Keratinocyte (primary cell): Measurements from ENCODE around the gene ADGRA1. TPM values are rescaled to one million over a fixed set of nuclear protein-coding genes. Genes with fewer than 3 reads are reported as not detected.

ENCODE experiments used
- DNase-seq: peaks from one replicate; pipeline ENCODE4 v3.0.0-alpha.2; 2011; ENCODE audit warnings: low read depth, missing footprints, low spot score
- FAIRE-seq: peaks from 2 replicates; lab custom pipeline; 2011; peaks lifted over from hg19 to GRCh38; lab: Jason Lieb, UNC
- H2AFZ ChIP-seq: 2 replicates; pipeline ENCODE4 v1.6.0; 2012; ENCODE audit warnings: low read length, control low read depth, inconsistent platforms; ENCODE audit not compliant: control insufficient read depth
- H3K27ac ChIP-seq: 2 replicates; pipeline ENCODE4 v1.5.1; 2011; ENCODE audit warnings: low read length; ENCODE audit not compliant: control insufficient read depth, insufficient read depth
- H3K27me3 ChIP-seq: 3 replicates; pipeline ENCODE4 v1.6.0; 2011; ENCODE audit warnings: low read length; ENCODE audit not compliant: control insufficient read depth, insufficient read depth; ENCODE audit errors: extremely low read depth
- H3K36me3 ChIP-seq, 2 experiments: 2 replicates in 1 of 2; 3 replicates in 1 of 2; pipeline ENCODE4 v1.5.1; 2011; ENCODE audit warnings: low read length in 2 of 2, mild to moderate bottlenecking in 1 of 2; ENCODE audit not compliant: control insufficient read depth in 2 of 2, insufficient read depth in 2 of 2; ENCODE audit errors: extremely low read depth in 1 of 2
- H3K4me1 ChIP-seq: 3 replicates; pipeline ENCODE4 v1.5.1; 2011; ENCODE audit warnings: low read length; ENCODE audit not compliant: control insufficient read depth, insufficient read depth; ENCODE audit errors: extremely low read depth
- H3K4me2 ChIP-seq: 3 replicates; pipeline ENCODE4 v1.6.0; 2011; ENCODE audit warnings: low read depth, low read length; ENCODE audit not compliant: control insufficient read depth, insufficient read depth; ENCODE audit errors: extremely low read depth
- H3K4me3 ChIP-seq, 3 experiments: fragments of 200-600 bp in 1 of 3; sonication (generic) in 1 of 3; 2 replicates in 2 of 3; 3 replicates in 1 of 3; pipeline ENCODE4 v1.5.1; 2011 to 2016; ENCODE audit warnings: low read length in 3 of 3, mild to moderate bottlenecking in 3 of 3, control low read depth in 2 of 3, inconsistent platforms in 1 of 3, low read depth in 1 of 3, mixed read lengths in 1 of 3, mixed run types in 1 of 3, moderate library complexity in 1 of 3; ENCODE audit not compliant: control insufficient read depth in 2 of 3, insufficient read depth in 2 of 3; ENCODE audit errors: extremely low read depth in 1 of 3
- H3K79me2 ChIP-seq: 2 replicates; pipeline ENCODE4 v1.6.0; 2012; ENCODE audit warnings: low read length; ENCODE audit not compliant: control insufficient read depth, insufficient read depth
- H3K9ac ChIP-seq: 3 replicates; pipeline ENCODE4 v1.6.0; 2011; ENCODE audit warnings: low read length; ENCODE audit not compliant: control insufficient read depth, insufficient read depth; ENCODE audit errors: extremely low read depth
- H3K9me1 ChIP-seq: 3 replicates; pipeline ENCODE4 v1.6.0; 2011; ENCODE audit warnings: low read length; ENCODE audit not compliant: control insufficient read depth, insufficient read depth; ENCODE audit errors: extremely low read depth
- H3K9me3 ChIP-seq: 2 replicates; pipeline ENCODE4 v1.5.1; 2012; ENCODE audit warnings: low read depth, low read length; ENCODE audit not compliant: control insufficient read depth
- H4K20me1 ChIP-seq: 3 replicates; pipeline ENCODE4 v1.6.0; 2011; ENCODE audit warnings: low read length; ENCODE audit not compliant: control insufficient read depth, insufficient read depth; ENCODE audit errors: extremely low read depth
- EZH2 ChIP-seq: IDR thresholded peaks from one replicate; pipeline ENCODE4 v1.6.1; 2012; ENCODE audit warnings: inconsistent platforms, mild to moderate bottlenecking, low read length, moderate library complexity
- dilution Hi-C: fragments of 300-500 bp; cut with MboI; formaldehyde crosslinking; loops from one replicate; pipeline ENCODE4 v1.7.0; 2020; ENCODE audit warnings: low sequenced_read_pairs; ENCODE audit not compliant: extremely low pct_ligation_motif_present
- polyA plus RNA-seq, 5 experiments: library from polyadenylated mRNA; depleted of rRNA in 3 of 5; stranded (reverse) in 3 of 5; stranded (forward) in 1 of 5; unstranded in 1 of 5; fragments of >200 nt; gene quantifications; 1 replicate in 1 of 5; 2 replicates in 3 of 5; 3 replicates in 1 of 5; pipeline versions ENCODE4 v1.2.1 to v1.2.3, GENCODE V29; 2011 to 2012; ENCODE audit warnings: missing spikeins in 2 of 5, low read depth in 1 of 5, low replicate concordance in 1 of 5
- TF ChIP-seq, protein P1 (sequence below), 3 experiments: IDR thresholded peaks in 1 of 3; conservative IDR thresholded peaks in 1 of 3; optimal IDR thresholded peaks in 1 of 3; 2 replicates in 2 of 3; 3 replicates in 1 of 3; pipeline versions ENCODE3 to v1.5.1; 2011; ENCODE audit warnings: low read length in 3 of 3, mild to moderate bottlenecking in 3 of 3, moderate library complexity in 2 of 3, control low read depth in 1 of 3, inconsistent platforms in 1 of 3; ENCODE audit not compliant: insufficient read depth in 2 of 3; ENCODE audit errors: extremely low read depth in 1 of 3

Gene ADGRA1
- polyA plus RNA-seq, 1 donor (not counting 4 experiments of a cell fraction or from before 2014, with no cell fraction given) = not detected

GRCh38 chr10:133095586-133095985, 7.9 kb downstream of the ADGRA1 start:
- H3K79me2 ChIP-seq = no peaks in the 10 kb centered on the region
- H3K27ac ChIP-seq = no peak overlapping the region
- no peaks in the 10 kb centered on the region for H3K36me3 ChIP-seq
- H3K4me2 ChIP-seq = no peak overlapping the region
- dilution Hi-C loops = no loop called here
- H3K9ac ChIP-seq = no peak overlapping the region
- H3K4me1 ChIP-seq = no peaks in the 10 kb centered on the region
- peaks cover 21% of the 10 kb centered on the region for H3K27me3 ChIP-seq
- H3K4me3 ChIP-seq = no peak overlapping the region
- no peaks in the 10 kb centered on the region for H3K9me3 ChIP-seq
- TF ChIP-seq EZH2 = no peak
- TF ChIP-seq, protein P1, sequence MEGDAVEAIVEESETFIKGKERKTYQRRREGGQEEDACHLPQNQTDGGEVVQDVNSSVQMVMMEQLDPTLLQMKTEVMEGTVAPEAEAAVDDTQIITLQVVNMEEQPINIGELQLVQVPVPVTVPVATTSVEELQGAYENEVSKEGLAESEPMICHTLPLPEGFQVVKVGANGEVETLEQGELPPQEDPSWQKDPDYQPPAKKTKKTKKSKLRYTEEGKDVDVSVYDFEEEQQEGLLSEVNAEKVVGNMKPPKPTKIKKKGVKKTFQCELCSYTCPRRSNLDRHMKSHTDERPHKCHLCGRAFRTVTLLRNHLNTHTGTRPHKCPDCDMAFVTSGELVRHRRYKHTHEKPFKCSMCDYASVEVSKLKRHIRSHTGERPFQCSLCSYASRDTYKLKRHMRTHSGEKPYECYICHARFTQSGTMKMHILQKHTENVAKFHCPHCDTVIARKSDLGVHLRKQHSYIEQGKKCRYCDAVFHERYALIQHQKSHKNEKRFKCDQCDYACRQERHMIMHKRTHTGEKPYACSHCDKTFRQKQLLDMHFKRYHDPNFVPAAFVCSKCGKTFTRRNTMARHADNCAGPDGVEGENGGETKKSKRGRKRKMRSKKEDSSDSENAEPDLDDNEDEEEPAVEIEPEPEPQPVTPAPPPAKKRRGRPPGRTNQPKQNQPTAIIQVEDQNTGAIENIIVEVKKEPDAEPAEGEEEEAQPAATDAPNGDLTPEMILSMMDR (optimal IDR thresholded peaks at IDR 0.05 in 1 of 3, IDR thresholded peaks at IDR 0.05 in 1 of 3, conservative IDR thresholded peaks at IDR 0.05 in 1 of 3; ENCODE audit: extremely low read depth in 1 of 3, insufficient read depth in 2 of 3, low read length in 3 of 3) = no peak
- H3K9me1 ChIP-seq = no peaks in the 10 kb centered on the region
- H4K20me1 ChIP-seq = no peaks in the 10 kb centered on the region
- DNase-seq (no peak), FAIRE-seq (no peak)
- no peak overlapping the region for H2AFZ ChIP-seq

DNA sequence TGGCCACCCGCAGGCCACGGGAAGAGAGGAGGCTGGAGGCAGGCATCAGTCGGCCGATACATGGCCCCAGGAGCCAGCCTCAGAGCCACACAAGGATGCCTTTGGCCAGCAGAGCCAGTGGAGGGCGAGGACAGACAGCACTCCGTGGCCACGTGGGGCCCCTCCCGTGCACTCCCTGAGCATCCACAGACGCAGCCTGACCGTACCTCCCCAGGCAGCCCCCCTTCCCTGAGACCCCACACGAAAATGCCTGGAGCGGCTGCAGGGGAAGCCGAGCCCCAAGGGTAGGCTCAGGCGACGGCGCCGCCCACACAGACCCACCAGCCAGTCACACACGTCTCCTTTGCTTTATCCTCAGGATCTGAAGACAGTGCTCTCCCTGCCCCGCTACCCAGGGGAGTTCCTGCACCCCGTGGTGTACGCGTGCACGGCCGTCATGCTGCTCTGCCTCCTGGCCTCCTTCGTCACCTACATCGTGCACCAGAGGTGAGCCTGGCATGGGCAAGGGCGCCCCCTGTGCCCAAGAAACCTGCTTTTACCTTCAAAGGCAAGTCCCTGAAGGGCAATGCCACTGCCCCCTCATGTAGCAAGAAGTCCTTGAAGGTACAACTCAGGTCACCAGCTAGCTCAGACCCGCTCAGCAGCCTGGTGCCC, 9.0 kb downstream of the ADGRA1 start:
- TF ChIP-seq, protein P1 (optimal IDR thresholded peaks at IDR 0.05 in 1 of 3, IDR thresholded peaks at IDR 0.05 in 1 of 3, conservative IDR thresholded peaks at IDR 0.05 in 1 of 3; ENCODE audit: extremely low read depth in 1 of 3, insufficient read depth in 2 of 3, low read length in 3 of 3) = peak in 1 of 3 experiments; percentile 31
- TF ChIP-seq EZH2 = no peak
- dilution Hi-C loops = no loop called here
- H3K4me2 ChIP-seq = no peak overlapping the region
- no peaks in the 10 kb centered on the region for H3K36me3 ChIP-seq
- H3K4me3 ChIP-seq = no peak overlapping the region
- no peaks in the 10 kb centered on the region for H3K9me1 ChIP-seq
- H3K9ac ChIP-seq = no peak overlapping the region
- H2AFZ ChIP-seq = no peak overlapping the region
- peaks cover 21% of the 10 kb centered on the region for H3K27me3 ChIP-seq
- no peaks in the 10 kb centered on the region for H3K9me3 ChIP-seq
- no peaks in the 10 kb centered on the region for H3K79me2 ChIP-seq
- no peak overlapping the region for H3K27ac ChIP-seq
- FAIRE-seq = no peak
- no peaks in the 10 kb centered on the region for H3K4me1 ChIP-seq
- no peak for DNase-seq
- H4K20me1 ChIP-seq = no peaks in the 10 kb centered on the region
